ENCODE results near the gene TSPAN18.

The TSPAN18 gene

GRCh38 chr11:44884056-44884455 is 157.3 kb downstream of the TSPAN18 start:
- H3K4me3 ChIP-seq (ENCODE audit: low read depth, low read length): no peak overlapping the region
- DNase-seq (ENCODE audit: low read depth, low spot score): no peak
- in situ Hi-C loops (cut with HindIII; ENCODE audit: low sequenced_read_pairs): no loop called here
- TF ChIP-seq, protein P1, sequence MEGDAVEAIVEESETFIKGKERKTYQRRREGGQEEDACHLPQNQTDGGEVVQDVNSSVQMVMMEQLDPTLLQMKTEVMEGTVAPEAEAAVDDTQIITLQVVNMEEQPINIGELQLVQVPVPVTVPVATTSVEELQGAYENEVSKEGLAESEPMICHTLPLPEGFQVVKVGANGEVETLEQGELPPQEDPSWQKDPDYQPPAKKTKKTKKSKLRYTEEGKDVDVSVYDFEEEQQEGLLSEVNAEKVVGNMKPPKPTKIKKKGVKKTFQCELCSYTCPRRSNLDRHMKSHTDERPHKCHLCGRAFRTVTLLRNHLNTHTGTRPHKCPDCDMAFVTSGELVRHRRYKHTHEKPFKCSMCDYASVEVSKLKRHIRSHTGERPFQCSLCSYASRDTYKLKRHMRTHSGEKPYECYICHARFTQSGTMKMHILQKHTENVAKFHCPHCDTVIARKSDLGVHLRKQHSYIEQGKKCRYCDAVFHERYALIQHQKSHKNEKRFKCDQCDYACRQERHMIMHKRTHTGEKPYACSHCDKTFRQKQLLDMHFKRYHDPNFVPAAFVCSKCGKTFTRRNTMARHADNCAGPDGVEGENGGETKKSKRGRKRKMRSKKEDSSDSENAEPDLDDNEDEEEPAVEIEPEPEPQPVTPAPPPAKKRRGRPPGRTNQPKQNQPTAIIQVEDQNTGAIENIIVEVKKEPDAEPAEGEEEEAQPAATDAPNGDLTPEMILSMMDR (IDR thresholded peaks at IDR 0.05; ENCODE audit: low read depth, low read length): no peak

- in situ Hi-C loops (cut with HindIII; ENCODE audit: low sequenced_read_pairs): no loop called here
- DNase-seq (ENCODE audit: low read depth, low spot score): no peak
- H3K4me3 ChIP-seq (ENCODE audit: low read depth, low read length): no peak overlapping the region
- TF ChIP-seq, protein P1 (IDR thresholded peaks at IDR 0.05; ENCODE audit: low read depth, low read length): no peak
These were observed 158.5 kb downstream of the TSPAN18 start for GRCh38 chr11:44885065-44885810.

DNA sequence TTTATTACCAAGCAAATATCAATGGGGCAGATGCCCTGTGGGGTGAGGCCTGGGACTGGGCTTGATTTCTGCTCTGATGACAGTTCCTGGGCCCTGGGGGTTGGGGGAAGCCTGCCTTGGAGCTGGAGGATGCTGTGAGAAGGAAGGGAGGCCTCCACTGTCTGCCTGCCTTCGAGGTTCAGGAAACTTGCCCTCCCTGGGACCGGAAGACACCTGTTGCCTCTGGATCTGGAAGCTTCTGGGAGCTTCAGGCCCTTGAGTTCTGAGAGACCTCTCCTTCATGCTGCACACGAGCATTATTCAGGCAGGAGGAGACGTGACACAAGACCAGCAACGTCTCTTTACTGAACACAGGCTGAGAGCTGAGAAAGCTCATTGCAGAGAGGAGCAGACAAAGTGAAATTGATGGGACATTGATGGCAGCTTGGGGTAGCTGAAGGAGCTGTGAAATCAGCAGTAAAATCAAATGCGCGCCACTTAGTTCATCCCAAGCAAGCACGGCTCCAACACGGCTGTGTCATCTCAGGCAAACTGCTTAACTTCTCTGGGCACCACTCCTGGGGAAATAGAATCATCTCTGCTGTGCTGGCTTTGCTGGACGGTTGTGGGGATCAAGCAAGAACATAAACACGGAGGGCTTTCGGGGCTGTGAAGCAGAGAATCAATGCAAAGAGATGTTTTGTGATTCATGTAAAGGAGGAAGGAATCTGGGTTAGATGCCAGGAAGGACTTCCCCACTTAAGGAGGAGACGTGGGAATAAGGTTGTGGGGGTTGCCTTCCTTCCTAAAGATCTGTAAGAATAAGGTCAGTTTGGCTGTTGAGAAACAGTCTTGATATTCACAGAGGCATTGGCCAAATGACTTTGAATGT is 159.4 kb downstream of the TSPAN18 start:
- no peak for DNase-seq (ENCODE audit: low read depth, low spot score)
- no peak overlapping the region for H3K4me3 ChIP-seq (ENCODE audit: low read depth, low read length)
- TF ChIP-seq, protein P1 (IDR thresholded peaks at IDR 0.05; ENCODE audit: low read depth, low read length): no peak
- in situ Hi-C loops (cut with HindIII; ENCODE audit: low sequenced_read_pairs): no loop called here

DNA sequence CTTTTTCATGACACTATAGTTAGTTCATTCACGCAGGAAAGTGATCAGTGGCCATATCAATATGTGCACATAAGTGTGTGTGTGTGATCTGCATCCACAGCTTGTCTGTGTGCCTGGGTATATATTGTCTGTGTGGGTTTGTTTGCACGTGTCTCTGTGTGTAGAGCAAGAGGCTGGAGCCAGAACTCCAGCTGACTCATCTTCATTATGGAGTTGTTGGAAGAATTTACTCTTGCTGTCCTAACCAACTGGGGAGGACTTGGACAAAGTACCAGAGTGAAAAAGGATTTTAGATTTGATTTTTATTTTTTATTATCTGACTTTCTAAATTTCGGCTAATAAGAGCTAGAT is 160.0 kb downstream of the TSPAN18 start:
- DNase-seq (ENCODE audit: low read depth, low spot score): peak; percentile 62
- in situ Hi-C loops (cut with HindIII; ENCODE audit: low sequenced_read_pairs): no loop called here
- H3K4me3 ChIP-seq (ENCODE audit: low read depth, low read length): no peak overlapping the region
- TF ChIP-seq, protein P1 (IDR thresholded peaks at IDR 0.05; ENCODE audit: low read depth, low read length): no peak

DNA sequence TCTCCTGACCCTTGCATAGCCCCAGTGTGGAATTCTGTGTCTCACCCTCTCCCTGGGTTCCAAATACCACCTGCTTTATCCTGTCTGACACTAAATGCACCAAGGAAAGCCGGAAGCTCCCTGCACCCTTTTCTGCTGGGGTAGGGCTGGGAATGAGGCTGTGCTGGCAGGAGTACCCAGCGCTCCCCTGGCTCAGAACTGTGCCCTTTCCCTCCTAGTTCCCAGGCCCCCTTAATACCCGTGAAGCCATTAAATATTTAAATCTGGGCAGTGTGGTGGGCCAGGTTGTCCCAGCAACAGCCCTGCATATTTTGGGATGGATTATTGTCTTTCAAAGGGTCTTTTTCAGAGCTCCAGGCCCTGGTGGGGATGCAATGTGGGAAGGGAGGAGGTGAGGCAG is 160.9 kb downstream of the TSPAN18 start:
- no peak for DNase-seq (ENCODE audit: low read depth, low spot score)
- no peak overlapping the region for H3K4me3 ChIP-seq (ENCODE audit: low read depth, low read length)
- in situ Hi-C loops (cut with HindIII; ENCODE audit: low sequenced_read_pairs): no loop called here
- TF ChIP-seq, protein P1 (IDR thresholded peaks at IDR 0.05; ENCODE audit: low read depth, low read length): no peak

DNA sequence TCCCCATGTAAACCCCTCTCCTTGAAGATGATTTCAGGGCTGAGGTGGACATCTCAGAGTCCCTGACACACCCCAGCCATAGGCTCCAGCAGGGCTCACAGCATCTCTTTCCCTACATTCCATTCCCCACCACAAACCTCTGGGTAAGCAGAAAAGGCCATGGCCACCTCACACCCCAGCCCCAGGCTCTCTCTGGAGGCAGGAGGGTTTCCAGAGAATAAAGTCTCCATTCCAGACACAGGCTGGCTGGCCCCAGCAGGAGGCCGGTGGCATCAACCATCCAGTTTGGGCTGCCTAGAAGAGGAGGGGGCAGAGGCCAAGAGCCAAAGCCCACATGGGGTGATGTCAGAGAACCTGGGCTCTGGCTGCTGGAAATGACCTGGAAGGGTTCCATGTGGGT is 162.5 kb downstream of the TSPAN18 start:
- TF ChIP-seq, protein P1 (IDR thresholded peaks at IDR 0.05; ENCODE audit: low read depth, low read length): no peak
- no peak for DNase-seq (ENCODE audit: low read depth, low spot score)
- no peak overlapping the region for H3K4me3 ChIP-seq (ENCODE audit: low read depth, low read length)
- in situ Hi-C loops (cut with HindIII; ENCODE audit: low sequenced_read_pairs): no loop called here
